Neural progenitor cell (in vitro differentiated cells): ENCODE measurements around the gene MYO1D. TPM values are rescaled to one million over a fixed set of nuclear protein-coding genes. Genes with fewer than 3 reads are reported as not detected.

ENCODE experiments used
- DNase-seq: peaks from one replicate; pipeline ENCODE4 v3.0.0-alpha.2; 2016; ENCODE audit warnings: low spot score
- H2AFZ ChIP-seq: fragments of 200-600 bp; sonication (generic); replicated peaks from 2 replicates; pipeline ENCODE4 v1.6.1; 2016; ENCODE audit warnings: antibody characterized with exemption
- H3F3A ChIP-seq: fragments of 200-600 bp; sonication (generic); 2 replicates; pipeline ENCODE4 v1.6.1; 2016; ENCODE audit warnings: antibody characterized with exemption, low read depth
- H3K27ac ChIP-seq: fragments of 200-600 bp; sonication (generic); 2 replicates; pipeline ENCODE4 v1.5.1; 2016; ENCODE audit warnings: mild to moderate bottlenecking
- H3K27me3 ChIP-seq: fragments of 200-600 bp; sonication (generic); 2 replicates; pipeline ENCODE4 v1.6.1; 2016; ENCODE audit warnings: mild to moderate bottlenecking, moderate library complexity
- H3K36me3 ChIP-seq: fragments of 200-600 bp; sonication (generic); 2 replicates; pipeline ENCODE4 v1.5.1; 2016
- H3K4me1 ChIP-seq: fragments of 200-600 bp; sonication (generic); 2 replicates; pipeline ENCODE4 v1.6.1; 2016; ENCODE audit warnings: mixed run types
- H3K4me2 ChIP-seq: fragments of 200-600 bp; sonication (generic); 2 replicates; pipeline ENCODE4 v1.6.1; 2016
- H3K4me3 ChIP-seq: fragments of 200-600 bp; sonication (generic); 2 replicates; pipeline ENCODE4 v1.5.1; 2016
- H3K79me2 ChIP-seq: fragments of 200-600 bp; sonication (generic); 2 replicates; pipeline ENCODE4 v1.6.1; 2016; ENCODE audit warnings: low read depth
- H3K9ac ChIP-seq: fragments of 200-600 bp; sonication (generic); 2 replicates; pipeline ENCODE4 v1.6.1; 2016
- H3K9me3 ChIP-seq: fragments of 200-600 bp; sonication (generic); 2 replicates; pipeline ENCODE4 v1.5.1; 2016; ENCODE audit warnings: low read depth
- H4K20me1 ChIP-seq: fragments of 200-600 bp; sonication (generic); 2 replicates; pipeline ENCODE4 v1.6.1; 2016; ENCODE audit warnings: low read depth
- H3K27ac Mint-ChIP-seq: 3 replicates; pipeline ENCODE4 v1.8.0; 2021; ENCODE audit warnings: mixed read lengths
- H3K27me3 Mint-ChIP-seq: 2 replicates; pipeline ENCODE4 v1.8.0; 2022; ENCODE audit warnings: low read depth, mild to moderate bottlenecking, inconsistent platforms, moderate library complexity, mixed read lengths; ENCODE audit not compliant: insufficient read depth
- H3K36me3 Mint-ChIP-seq: 3 replicates; pipeline ENCODE4 v1.8.0; 2021; ENCODE audit warnings: mixed read lengths
- H3K4me1 Mint-ChIP-seq: 3 replicates; pipeline ENCODE4 v1.8.0; 2021; ENCODE audit warnings: mixed read lengths
- H3K4me3 Mint-ChIP-seq: 3 replicates; pipeline ENCODE4 v1.8.0; 2021; ENCODE audit warnings: mild to moderate bottlenecking, moderate library complexity, mixed read lengths
- H3K9me3 Mint-ChIP-seq: 3 replicates; pipeline ENCODE4 v1.8.0; 2020; ENCODE audit warnings: mixed read lengths
- CTCF ChIP-seq: fragments of 200-600 bp; sonication (generic); IDR thresholded peaks from 2 replicates; pipeline ENCODE4 v1.5.1; 2017; ENCODE audit warnings: antibody characterized with exemption, mild to moderate bottlenecking
- EZH2 ChIP-seq: fragments of 200-600 bp; sonication (generic); IDR thresholded peaks from 2 replicates; pipeline ENCODE4 v1.6.1; 2017; ENCODE audit warnings: antibody characterized with exemption, mild to moderate bottlenecking, moderate library complexity
- EZH2phosphoT487 ChIP-seq: fragments of 200-600 bp; sonication (generic); IDR thresholded peaks from 2 replicates; pipeline ENCODE4 v1.6.1; 2017; ENCODE audit warnings: antibody characterized with exemption
- total RNA-seq: library from RNA; depleted of rRNA; stranded (reverse); fragments of >200 nt; gene quantifications from 2 replicates; pipeline ENCODE4 v1.2.3, GENCODE V29; 2015; ENCODE audit warnings: low replicate concordance

Gene MYO1D
- total RNA-seq, 1 donor from 2014 or later, result 6.2 TPM

- TF ChIP-seq EZH2 (no peak), EZH2phosphoT487 (no peak), CTCF (no peak)
- no peaks in the 10 kb centered on the region for H3K4me1 ChIP-seq
- H3K36me3 Mint-ChIP-seq, result no peaks in the 10 kb centered on the region
- H3K79me2 ChIP-seq, result no peaks in the 10 kb centered on the region
- H3K9me3 Mint-ChIP-seq, result no peaks in the 10 kb centered on the region
- no peaks in the 10 kb centered on the region for H3K9me3 ChIP-seq
- H3K4me1 Mint-ChIP-seq, result no peaks in the 10 kb centered on the region
- H3K27ac ChIP-seq, result no peak overlapping the region
- H3K27me3 ChIP-seq, result no peaks in the 10 kb centered on the region
- H3K27me3 Mint-ChIP-seq, result peaks cover 7% of the 10 kb centered on the region
- no peak overlapping the region for H3K4me3 ChIP-seq
- H3K4me3 Mint-ChIP-seq, result no peak overlapping the region
- H3K9ac ChIP-seq, result no peak overlapping the region
- H3K36me3 ChIP-seq, result no peaks in the 10 kb centered on the region
- no peaks in the 10 kb centered on the region for H4K20me1 ChIP-seq
- H3K27ac Mint-ChIP-seq, result no peak overlapping the region
- H3K4me2 ChIP-seq, result no peak overlapping the region
- H2AFZ ChIP-seq, result no peak overlapping the region
- H3F3A ChIP-seq, result no peaks in the 10 kb centered on the region
- no peak for DNase-seq
Observed at GRCh38 chr17:32566303-32566702, 310.6 kb downstream of the MYO1D start.

GRCh38 chr17:32565401-32565800 lies 311.5 kb downstream of the MYO1D start:
- Histone ChIP-seq H3K4me3 (no peak overlapping the region), H3K27ac (no peak overlapping the region), H3K9me3 (no peaks in the 10 kb centered on the region), H3K27me3 (no peaks in the 10 kb centered on the region), H2AFZ (no peak overlapping the region), H3K9ac (no peak overlapping the region), H4K20me1 (no peaks in the 10 kb centered on the region), H3K36me3 (no peaks in the 10 kb centered on the region), H3F3A (no peaks in the 10 kb centered on the region), H3K79me2 (no peaks in the 10 kb centered on the region), H3K4me1 (no peaks in the 10 kb centered on the region), H3K4me2 (no peak overlapping the region)
- H3K27ac Mint-ChIP-seq, result no peak overlapping the region
- no peaks in the 10 kb centered on the region for H3K9me3 Mint-ChIP-seq
- no peak for DNase-seq
- peaks cover 7% of the 10 kb centered on the region for H3K27me3 Mint-ChIP-seq
- no peak for TF ChIP-seq EZH2
- no peak for TF ChIP-seq EZH2phosphoT487
- no peak for TF ChIP-seq CTCF
- no peaks in the 10 kb centered on the region for H3K36me3 Mint-ChIP-seq
- no peaks in the 10 kb centered on the region for H3K4me1 Mint-ChIP-seq
- H3K4me3 Mint-ChIP-seq, result no peak overlapping the region

GRCh38 chr17:32564325-32564724 lies 312.6 kb downstream of the MYO1D start:
- Mint-ChIP-seq H3K27ac (no peak overlapping the region), H3K4me1 (no peaks in the 10 kb centered on the region)

More at GRCh38 chr17:32564325-32564724, 312.6 kb downstream of the MYO1D start:
- no peaks in the 10 kb centered on the region for H3K79me2 ChIP-seq
- H3K36me3 ChIP-seq, result no peaks in the 10 kb centered on the region
- H3K27me3 Mint-ChIP-seq, result peaks cover 7% of the 10 kb centered on the region
- TF ChIP-seq CTCF, result no peak
- no peak for TF ChIP-seq EZH2phosphoT487
- TF ChIP-seq EZH2, result no peak
- H3K27ac ChIP-seq, result no peak overlapping the region
- H3K9me3 Mint-ChIP-seq, result no peaks in the 10 kb centered on the region
- no peaks in the 10 kb centered on the region for H4K20me1 ChIP-seq
- no peaks in the 10 kb centered on the region for H3K9me3 ChIP-seq
- H3K4me3 Mint-ChIP-seq, result no peak overlapping the region
- no peak overlapping the region for H2AFZ ChIP-seq
- H3F3A ChIP-seq, result no peaks in the 10 kb centered on the region
- H3K27me3 ChIP-seq, result no peaks in the 10 kb centered on the region
- H3K9ac ChIP-seq, result no peak overlapping the region
- no peaks in the 10 kb centered on the region for H3K4me1 ChIP-seq
- H3K4me3 ChIP-seq, result no peak overlapping the region
- DNase-seq, result no peak
- no peaks in the 10 kb centered on the region for H3K36me3 Mint-ChIP-seq
- H3K4me2 ChIP-seq, result no peak overlapping the region
